ENCODE data around the gene SNCAIP.
"Not testable (repeated sequence)": the region's sequence is repeated elsewhere in the genome, so short reads cannot be mapped to it uniquely, and the experiment has no call there.

SNCAIP gene

GRCh38 chr5:122315521-122315920, 3.5 kb downstream of the SNCAIP start:
- no peak for DNase-seq

- DNase-seq: no peak
Observed at GRCh38 chr5:122316656-122317055, 4.6 kb downstream of the SNCAIP start.

GRCh38 chr5:122319897-122320296, 7.9 kb downstream of the SNCAIP start:
- no peak for DNase-seq

GRCh38 chr5:122321921-122322320, 9.9 kb downstream of the SNCAIP start:
- no peak for DNase-seq

GRCh38 chr5:122322801-122323548, 10.9 kb downstream of the SNCAIP start:
- DNase-seq: no peak

GRCh38 chr5:122323738-122324137, 11.7 kb downstream of the SNCAIP start:
- DNase-seq: no peak

GRCh38 chr5:122327110-122327509, 15.1 kb downstream of the SNCAIP start:
- no peak for DNase-seq

GRCh38 chr5:122330881-122331280, 18.8 kb downstream of the SNCAIP start:
- DNase-seq: no peak

- DNase-seq: no peak
Observed at GRCh38 chr5:122332599-122333555, 20.8 kb downstream of the SNCAIP start.

GRCh38 chr5:122333564-122333963, 21.5 kb downstream of the SNCAIP start:
- no peak for DNase-seq

GRCh38 chr5:122339591-122339990, 27.6 kb downstream of the SNCAIP start:
- no peak for DNase-seq

GRCh38 chr5:122341087-122341486, 29.1 kb downstream of the SNCAIP start:
- DNase-seq: no peak

GRCh38 chr5:122342256-122342655, 30.2 kb downstream of the SNCAIP start:
- no peak for DNase-seq

GRCh38 chr5:122346897-122347581, 35.0 kb downstream of the SNCAIP start:
- no peak for DNase-seq

GRCh38 chr5:122350496-122350895, 38.5 kb downstream of the SNCAIP start:
- DNase-seq: no peak

- no peak for DNase-seq
Observed at GRCh38 chr5:122351416-122352157, 39.5 kb downstream of the SNCAIP start.

- no peak for DNase-seq
Observed at GRCh38 chr5:122352331-122352730, 40.3 kb downstream of the SNCAIP start.

GRCh38 chr5:122353361-122353760, 41.3 kb downstream of the SNCAIP start:
- not testable (repeated sequence) for DNase-seq

- DNase-seq: no peak
Observed at GRCh38 chr5:122354293-122354692, 42.3 kb downstream of the SNCAIP start.

- no peak for DNase-seq
Observed at GRCh38 chr5:122355324-122355723, 43.3 kb downstream of the SNCAIP start.

GRCh38 chr5:122356855-122357254, 44.8 kb downstream of the SNCAIP start:
- no peak for DNase-seq

- no peak for DNase-seq
Observed at GRCh38 chr5:122358372-122358979, 46.4 kb downstream of the SNCAIP start.

Data from CD4-positive, alpha-beta T cell treated with Interleukin-6 for 4 hours (primary cell).